Activated naive CD4-positive, alpha-beta T cell treated with anti-CD3 and anti-CD28 coated beads, Interleukin-2, amount 50 U/mL, for 72 hours (primary cell): ENCODE results near the gene TAS2R41. TPM values are rescaled to one million over a fixed set of nuclear protein-coding genes. Genes with fewer than 3 reads are reported as not detected.
"Not testable (repeated sequence)": the region's sequence is repeated elsewhere in the genome, so short reads cannot be mapped to it uniquely, and the experiment has no call there.

ENCODE experiments used
- ATAC-seq, 2 donors: fragments of 150-1000 bp; cut with Tn5 transposase; 2 replicates each; pipeline ENCODE4 v1.10.0; 2021; ENCODE audit warnings: mild to moderate bottlenecking in 2 of 2, moderate library complexity in 2 of 2
- DNase-seq, 2 donors: peaks; one replicate each; pipeline ENCODE4 v3.0.0; 2021 to 2022; ENCODE audit warnings: low spot score in 2 of 2
- H3K27ac Mint-ChIP-seq, 2 donors: one replicate each; pipeline ENCODE4 v1.8.0; 2022; ENCODE audit warnings: mild to moderate bottlenecking in 2 of 2, mixed read lengths in 2 of 2
- H3K36me3 Mint-ChIP-seq, 2 donors: one replicate each; pipeline ENCODE4 v1.8.0; 2022; ENCODE audit warnings: mixed read lengths in 2 of 2
- H3K9me3 Mint-ChIP-seq, 2 donors: one replicate each; pipeline ENCODE4 v1.8.0; 2022; ENCODE audit warnings: mixed read lengths in 2 of 2
- total RNA-seq, 2 donors: library from RNA; stranded (reverse); gene quantifications; one replicate each; pipeline ENCODE4 v1.2.3, GENCODE V29; 2022

The TAS2R41 gene
- total RNA-seq, 2 donors from 2014 or later, result not detected

DNA sequence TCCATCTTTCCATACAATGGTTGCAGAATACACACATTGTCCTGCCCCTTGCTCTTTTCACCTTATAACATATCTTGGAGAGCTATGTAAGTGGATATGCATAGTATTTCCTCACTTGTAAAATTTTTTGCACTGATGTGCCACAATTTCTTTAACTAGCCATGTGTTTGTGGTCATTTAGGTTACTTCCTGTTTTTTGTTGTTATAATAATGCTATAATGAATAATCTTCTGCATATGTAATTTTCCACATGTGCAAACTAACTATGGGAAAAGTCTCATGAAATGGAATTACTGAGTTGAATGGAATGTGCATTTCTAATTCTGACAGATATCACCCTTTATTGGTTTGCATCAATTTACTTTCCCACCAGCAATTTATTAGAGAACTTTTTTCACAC is 2.8 kb downstream of the TAS2R41 start:
- H3K27ac Mint-ChIP-seq, result no peak overlapping the region
- ATAC-seq (no peak), DNase-seq (no peak)
- no peaks in the 10 kb centered on the region for H3K9me3 Mint-ChIP-seq
- H3K36me3 Mint-ChIP-seq, result no peaks in the 10 kb centered on the region

- no peak for ATAC-seq
- no peaks in the 10 kb centered on the region for H3K36me3 Mint-ChIP-seq
- no peak for DNase-seq
- no peaks in the 10 kb centered on the region for H3K9me3 Mint-ChIP-seq
- H3K27ac Mint-ChIP-seq, result no peak overlapping the region
Measured at GRCh38 chr7:143484119-143484518, 6.4 kb downstream of the TAS2R41 start.

DNA sequence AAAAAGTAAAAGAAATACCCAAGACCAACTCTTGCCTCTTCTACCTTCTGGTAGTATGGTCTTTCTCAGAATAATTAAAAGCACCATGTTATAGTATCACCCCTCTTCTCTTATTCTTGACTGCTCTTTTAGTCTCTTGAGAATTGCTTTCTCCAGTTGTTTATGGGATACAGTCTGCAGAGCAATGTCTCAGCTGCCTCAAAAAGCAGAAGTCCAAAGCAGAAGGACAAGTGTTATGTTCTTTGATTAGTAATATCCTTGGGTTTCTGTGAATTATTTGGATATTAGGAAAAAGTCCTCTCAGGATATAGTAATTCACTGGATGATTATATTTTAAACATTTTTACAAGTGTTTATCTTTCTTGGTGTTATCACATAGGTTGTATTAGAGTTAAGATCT is 7.4 kb downstream of the TAS2R41 start:
- no peak for DNase-seq
- H3K36me3 Mint-ChIP-seq, result no peaks in the 10 kb centered on the region
- no peak for ATAC-seq

DNA sequence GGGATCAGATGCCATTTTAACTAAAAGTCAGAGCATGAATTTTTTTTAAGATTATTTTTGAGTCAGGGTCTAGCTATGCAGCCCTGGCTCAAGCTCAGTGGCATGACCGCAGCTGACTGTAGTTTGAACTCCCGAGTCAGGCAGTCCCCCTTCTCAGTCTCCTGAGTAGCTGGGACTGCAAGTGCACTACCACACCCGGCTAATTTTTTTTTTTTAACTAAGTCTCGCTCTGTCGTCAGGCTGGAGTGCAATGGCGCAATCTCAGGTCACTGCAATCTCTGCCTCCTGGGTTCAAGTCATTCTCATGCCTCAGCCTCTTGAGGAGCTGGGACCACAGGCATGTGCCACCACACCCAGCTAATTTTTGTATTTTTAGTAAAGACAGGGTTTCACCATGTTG is 7.8 kb downstream of the TAS2R41 start:
- no peak for DNase-seq
- Mint-ChIP-seq H3K27ac (no peak overlapping the region), H3K36me3 (no peaks in the 10 kb centered on the region), H3K9me3 (no peaks in the 10 kb centered on the region)
- ATAC-seq, result no peak

More for the DNA sequence above, 7.4 kb downstream of the TAS2R41 start:
- H3K9me3 Mint-ChIP-seq, result no peaks in the 10 kb centered on the region
- H3K27ac Mint-ChIP-seq, result no peak overlapping the region

- DNase-seq, H3K27ac Mint-ChIP-seq, H3K36me3 Mint-ChIP-seq, H3K9me3 Mint-ChIP-seq, ATAC-seq: not testable (repeated sequence)
Measured at GRCh38 chr7:143486266-143486665, 8.6 kb downstream of the TAS2R41 start.

DNA sequence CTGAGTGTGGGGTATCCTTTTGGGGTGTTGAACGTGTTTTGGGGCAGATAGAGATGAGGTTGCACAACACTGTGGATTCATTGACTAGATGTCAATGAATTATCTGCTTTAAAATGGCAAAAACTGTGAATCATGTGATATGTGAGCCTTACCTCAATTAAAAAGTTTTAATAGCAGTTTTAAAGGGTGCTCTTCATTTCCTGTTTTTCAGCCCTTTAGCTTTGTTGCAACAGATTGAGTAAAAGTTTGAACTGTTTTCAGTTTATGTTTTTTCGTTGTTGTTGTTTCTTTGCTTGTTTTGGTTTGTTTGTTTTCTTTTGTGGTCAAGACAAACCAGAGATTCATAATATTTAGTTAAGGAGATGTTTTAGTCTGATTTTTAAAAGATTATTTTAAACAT is 9.4 kb downstream of the TAS2R41 start:
- no peak for DNase-seq
- no peaks in the 10 kb centered on the region for H3K36me3 Mint-ChIP-seq
- no peak for ATAC-seq
- no peaks in the 10 kb centered on the region for H3K9me3 Mint-ChIP-seq
- no peak overlapping the region for H3K27ac Mint-ChIP-seq

DNA sequence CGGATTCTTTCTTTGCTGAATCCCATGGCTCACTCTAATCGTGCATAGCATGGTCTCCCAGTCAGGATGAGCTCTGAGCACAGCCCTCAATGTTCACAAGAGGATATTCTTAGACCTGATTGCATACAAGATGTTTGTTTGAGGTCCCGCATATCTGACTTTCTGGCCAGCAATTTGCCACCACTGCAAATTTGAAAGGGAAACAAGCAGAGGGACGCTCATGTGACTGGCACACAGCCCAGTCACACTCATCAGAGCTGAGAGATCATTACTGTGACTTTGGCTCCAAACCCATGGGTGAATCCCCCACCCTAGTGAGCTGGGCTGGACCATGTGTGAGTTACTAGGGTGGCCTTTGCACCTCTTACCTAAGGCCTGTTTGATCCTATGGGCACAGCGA is 9.9 kb downstream of the TAS2R41 start:
- H3K27ac Mint-ChIP-seq, result no peak overlapping the region

DNA sequence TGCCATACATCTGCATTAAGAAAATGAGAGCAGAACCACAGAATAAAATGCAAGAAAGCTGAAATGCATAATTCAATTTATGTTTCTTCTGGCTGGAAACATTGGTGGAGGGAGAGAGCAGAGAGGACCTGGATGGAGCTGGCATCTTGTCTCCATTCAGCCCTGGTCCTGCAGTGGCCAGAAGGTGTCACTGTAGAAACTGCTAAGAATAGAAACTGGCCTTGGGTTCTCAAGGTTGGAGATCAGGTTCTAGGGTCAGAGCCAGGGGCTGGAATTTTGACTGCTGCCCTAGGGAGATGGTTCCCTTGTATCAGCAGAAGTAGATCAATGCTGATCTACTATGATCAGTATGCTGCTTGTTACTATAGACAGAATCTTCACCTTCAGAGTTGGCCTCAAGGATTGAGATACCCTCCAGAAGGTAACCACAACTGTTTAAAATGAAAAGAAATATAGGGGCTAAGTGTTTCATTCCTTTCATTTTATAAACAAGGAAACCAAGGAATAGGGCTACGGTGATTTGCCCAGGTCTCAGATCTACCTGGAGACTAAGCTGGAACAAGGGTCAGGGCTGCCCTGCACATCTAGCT is 13.1 kb downstream of the TAS2R41 start:
- peak overlapping the region in 1 of 2 donors; percentile 27 for H3K27ac Mint-ChIP-seq
- no peaks in the 10 kb centered on the region for H3K9me3 Mint-ChIP-seq
- peaks cover 0 to 2% of the 10 kb centered on the region in 2 donors for H3K36me3 Mint-ChIP-seq
- peak in 1 of 2 donors; percentile 63 for ATAC-seq
- DNase-seq, result no peak

More for the DNA sequence above, 9.9 kb downstream of the TAS2R41 start:
- no peak for DNase-seq
- Mint-ChIP-seq H3K9me3 (no peaks in the 10 kb centered on the region), H3K36me3 (no peaks in the 10 kb centered on the region)
- ATAC-seq, result no peak

- ATAC-seq (peak; percentile 67 to 76), DNase-seq (no peak)
- H3K36me3 Mint-ChIP-seq, result peaks cover 0 to 8% of the 10 kb centered on the region in 2 donors
- H3K27ac Mint-ChIP-seq, result peak overlapping the region in 1 of 2 donors; percentile 27
- no peaks in the 10 kb centered on the region for H3K9me3 Mint-ChIP-seq
Measured at GRCh38 chr7:143492043-143492471, 14.4 kb downstream of the TAS2R41 start.

GRCh38 chr7:143492799-143493739 is 15.4 kb downstream of the TAS2R41 start:
- no peak for DNase-seq
- peak in 1 of 2 donors; percentile 15 for ATAC-seq

DNA sequence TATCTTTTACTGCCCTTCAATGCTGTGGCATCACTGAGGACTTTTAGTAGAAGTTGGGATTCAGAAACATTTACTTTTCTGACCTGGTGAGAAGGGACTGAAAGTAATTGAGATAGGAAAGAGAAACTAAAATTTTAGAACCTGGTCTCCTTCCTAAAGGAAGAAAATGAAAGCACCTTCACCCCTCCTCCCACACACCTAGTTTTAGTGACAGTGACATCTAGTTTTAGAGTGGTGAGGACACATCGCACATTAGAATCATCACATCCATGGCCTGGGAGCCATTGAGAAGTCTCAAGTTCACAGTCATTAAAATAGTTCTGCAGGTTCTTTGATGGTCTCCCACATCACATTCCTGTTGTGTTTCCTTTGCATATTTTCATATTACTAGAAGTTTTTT is 16.1 kb downstream of the TAS2R41 start:
- H3K9me3 Mint-ChIP-seq, result no peaks in the 10 kb centered on the region
- H3K36me3 Mint-ChIP-seq, result peaks cover 0 to 8% of the 10 kb centered on the region in 2 donors
- ATAC-seq (peak in 1 of 2 donors; percentile 65), DNase-seq (no peak)
- H3K27ac Mint-ChIP-seq, result peak overlapping the region in 1 of 2 donors; percentile 27

More at GRCh38 chr7:143492799-143493739, 15.4 kb downstream of the TAS2R41 start:
- Mint-ChIP-seq H3K36me3 (peaks cover 0 to 8% of the 10 kb centered on the region in 2 donors), H3K9me3 (no peaks in the 10 kb centered on the region), H3K27ac (peak overlapping the region; percentile 19 to 27)

GRCh38 chr7:143494622-143495021 is 16.9 kb downstream of the TAS2R41 start:
- DNase-seq (no peak), ATAC-seq (no peak)
- Mint-ChIP-seq H3K27ac (no peak overlapping the region), H3K9me3 (no peaks in the 10 kb centered on the region), H3K36me3 (peaks cover 0 to 8% of the 10 kb centered on the region in 2 donors)

DNA sequence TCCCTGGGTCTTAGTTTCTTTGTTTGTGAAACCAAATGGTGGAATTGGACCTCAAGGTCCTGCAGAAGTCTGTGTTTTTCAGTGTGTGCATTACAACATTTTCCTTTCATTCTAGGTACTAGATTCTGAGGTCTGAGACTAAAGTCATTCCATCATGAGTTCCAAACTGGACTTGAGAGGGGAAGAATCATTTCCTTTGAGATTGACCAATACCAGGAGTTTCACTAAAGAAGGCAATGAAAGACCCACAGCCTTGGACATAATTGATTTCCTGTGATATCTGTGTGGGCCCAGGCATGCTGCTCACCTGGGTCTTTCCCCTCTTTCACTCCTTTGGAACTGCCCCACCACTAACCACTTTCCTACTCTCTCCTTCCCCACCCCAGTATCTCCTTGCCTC is 18.2 kb downstream of the TAS2R41 start:
- H3K36me3 Mint-ChIP-seq, result peaks cover 0 to 8% of the 10 kb centered on the region in 2 donors
- no peak overlapping the region for H3K27ac Mint-ChIP-seq
- no peak for DNase-seq
- no peak for ATAC-seq
- H3K9me3 Mint-ChIP-seq, result no peaks in the 10 kb centered on the region

GRCh38 chr7:143496263-143496662 is 18.6 kb downstream of the TAS2R41 start:
- DNase-seq (no peak), ATAC-seq (no peak)
- Mint-ChIP-seq H3K36me3 (peaks cover 0 to 8% of the 10 kb centered on the region in 2 donors), H3K9me3 (no peaks in the 10 kb centered on the region), H3K27ac (no peak overlapping the region)

DNA sequence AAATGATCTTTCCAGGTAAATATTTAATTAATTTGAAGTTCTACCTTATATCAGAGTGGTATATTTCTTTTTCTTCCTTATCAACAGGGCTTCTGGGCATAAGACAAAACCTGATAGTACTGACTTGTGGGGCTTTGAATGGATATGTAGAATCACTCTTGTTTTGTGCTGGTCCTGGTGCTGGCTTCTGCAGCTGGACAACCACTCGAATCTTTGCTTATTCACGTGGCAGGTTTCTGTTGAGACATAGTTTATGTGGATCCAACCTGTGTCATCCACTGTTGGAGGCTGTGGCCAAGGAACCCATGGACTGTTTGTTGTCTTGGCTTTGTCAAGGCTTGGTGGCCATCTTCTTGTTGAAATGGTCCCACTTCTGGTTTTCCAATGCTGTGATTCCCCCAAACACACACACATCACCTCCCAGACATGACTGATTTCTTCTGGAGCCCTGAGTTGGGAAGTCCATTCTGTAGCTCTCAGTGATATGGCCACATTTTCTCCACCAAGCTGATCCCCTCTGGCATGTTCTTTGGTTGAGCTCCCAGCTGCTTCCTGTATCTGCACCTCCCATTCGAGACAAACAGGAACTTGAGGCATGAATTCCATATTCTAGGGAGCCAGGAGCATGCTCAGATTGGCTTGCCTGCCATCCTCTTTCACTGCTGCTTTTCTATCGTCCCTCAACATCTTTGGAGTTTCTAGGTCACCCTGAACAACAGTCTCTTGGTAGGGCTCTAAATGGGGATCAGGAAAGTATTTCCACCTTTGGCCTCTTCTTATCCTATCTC is 19.5 kb downstream of the TAS2R41 start:
- Mint-ChIP-seq H3K36me3 (peaks cover 0 to 8% of the 10 kb centered on the region in 2 donors), H3K27ac (no peak overlapping the region), H3K9me3 (no peaks in the 10 kb centered on the region)
- ATAC-seq, result no peak
- DNase-seq, result no peak

GRCh38 chr7:143499246-143499645 is 21.6 kb downstream of the TAS2R41 start:
- Mint-ChIP-seq H3K9me3 (no peaks in the 10 kb centered on the region), H3K36me3 (peaks cover 0 to 8% of the 10 kb centered on the region in 2 donors)

More at GRCh38 chr7:143499246-143499645, 21.6 kb downstream of the TAS2R41 start:
- ATAC-seq (no peak), DNase-seq (no peak)
- no peak overlapping the region for H3K27ac Mint-ChIP-seq
